SK-N-SH (cell line): ENCODE results near the gene TSEN15. TPM values are rescaled to one million over a fixed set of nuclear protein-coding genes. Genes with fewer than 3 reads are reported as not detected.

ENCODE experiments used
- CTCF ChIA-PET: fragments of 300-600, 350-600 bp; formaldehyde crosslinking; extraction: SDS; loops from one replicate; lab custom pipeline; 2021; lab: Yijun Ruan, JAX
- POLR2A ChIA-PET: fragments of 350-600 bp; sonication (Branson Sonifier 250); formaldehyde crosslinking; extraction: SDS; loops from one replicate; lab custom pipeline; 2020; ENCODE audit warnings: antibody characterized with exemption, inconsistent platforms; lab: Yijun Ruan, JAX
- DNase-seq: peaks from one replicate; pipeline ENCODE4 v3.0.0; 2012
- H2AFZ ChIP-seq: fragments of 200-600 bp; sonication (generic); 2 replicates; pipeline ENCODE4 v1.8.1; 2016; ENCODE audit warnings: antibody characterized with exemption, mild to moderate bottlenecking, low read depth
- H3F3A ChIP-seq: fragments of 200-600 bp; sonication (generic); replicated peaks from 2 replicates; pipeline ENCODE3; 2016; ENCODE audit warnings: antibody characterized with exemption, mild to moderate bottlenecking; ENCODE audit not compliant: insufficient read depth
- H3K27ac ChIP-seq, 2 experiments: fragments of 200-500 bp in 1 of 2; fragments of 200-600 bp in 1 of 2; sonication (Bioruptor generic) in 1 of 2; sonication (generic), shearing (Covaris generic) in 1 of 2; 2 replicates each; pipeline versions ENCODE4 v1.5.1 to v1.6.1; 2014 to 2016; ENCODE audit warnings: low read depth in 2 of 2, inconsistent platforms in 1 of 2, low read length in 1 of 2, mild to moderate bottlenecking in 1 of 2, mixed read lengths in 1 of 2
- H3K27me3 ChIP-seq: fragments of 200-600 bp; sonication (generic), shearing (Covaris generic); 2 replicates; pipeline ENCODE4 v1.6.1; 2016; ENCODE audit warnings: mixed run types; ENCODE audit not compliant: insufficient read depth
- H3K36me3 ChIP-seq, 2 experiments: fragments of 200-500 bp in 1 of 2; fragments of 200-600 bp in 1 of 2; sonication (Bioruptor generic) in 1 of 2; sonication (generic) in 1 of 2; replicated peaks in 1 of 2; 2 replicates each; pipeline versions ENCODE3 to v1.5.1; 2014 to 2016; ENCODE audit warnings: low read length in 1 of 2, mild to moderate bottlenecking in 1 of 2; ENCODE audit not compliant: insufficient read depth in 2 of 2, control insufficient read depth in 1 of 2
- H3K4me1 ChIP-seq, 2 experiments: fragments of 200-500 bp in 1 of 2; fragments of 200-600 bp in 1 of 2; sonication (Bioruptor generic) in 1 of 2; sonication (generic), shearing (Covaris generic) in 1 of 2; 2 replicates each; pipeline versions ENCODE4 v1.5.1 to v1.6.1; 2014 to 2016; ENCODE audit warnings: low read depth in 1 of 2, low read length in 1 of 2, mixed run types in 1 of 2; ENCODE audit not compliant: insufficient read depth in 2 of 2, control insufficient read depth in 1 of 2
- H3K4me2 ChIP-seq: fragments of 200-600 bp; sonication (generic), shearing (Covaris generic); 2 replicates; pipeline ENCODE4 v1.6.1; 2017; ENCODE audit warnings: mixed run types
- H3K4me3 ChIP-seq, 2 experiments: fragments of 200-500 bp in 1 of 2; fragments of 200-600 bp in 1 of 2; sonication (Bioruptor generic) in 1 of 2; sonication (generic), shearing (Covaris generic) in 1 of 2; 2 replicates each; pipeline versions ENCODE4 v1.5.1 to v1.8.1; 2014 to 2016; ENCODE audit warnings: low read depth in 2 of 2, inconsistent platforms in 1 of 2, low read length in 1 of 2, mild to moderate bottlenecking in 1 of 2, mixed read lengths in 1 of 2, moderate library complexity in 1 of 2
- H3K79me2 ChIP-seq: fragments of 200-600 bp; sonication (generic); 2 replicates; pipeline ENCODE4 v1.8.1; 2017; ENCODE audit warnings: mild to moderate bottlenecking; ENCODE audit not compliant: insufficient read depth
- H3K9ac ChIP-seq: fragments of 200-600 bp; sonication (generic); 2 replicates; pipeline ENCODE4 v1.6.1; 2017; ENCODE audit warnings: mixed run types
- H3K9me2 ChIP-seq: fragments of 200-600 bp; sonication (generic); 2 replicates; pipeline ENCODE4 v1.6.1; 2017; ENCODE audit warnings: mixed run types
- H3K9me3 ChIP-seq: fragments of 200-600 bp; sonication (generic); 2 replicates; pipeline ENCODE4 v1.6.1; 2017; ENCODE audit warnings: mixed run types, mild to moderate bottlenecking, moderate library complexity
- H4K20me1 ChIP-seq: fragments of 200-600 bp; sonication (generic); 2 replicates; pipeline ENCODE4 v1.6.1; 2017; ENCODE audit warnings: mild to moderate bottlenecking, mixed run types; ENCODE audit not compliant: insufficient read depth
- CHD2 ChIP-seq: fragments of 150-350 bp; IDR thresholded peaks from 2 replicates; pipeline ENCODE4 v1.6.1; 2018; ENCODE audit warnings: low read length; ENCODE audit not compliant: partially characterized antibody
- CTCF ChIP-seq: fragments of 200-600 bp; sonication (generic); IDR thresholded peaks from 2 replicates; pipeline ENCODE4 v1.6.1; 2017; ENCODE audit warnings: antibody characterized with exemption, mild to moderate bottlenecking, moderate library complexity
- ELF1 ChIP-seq: IDR thresholded peaks from 2 replicates; pipeline ENCODE4 v1.4.0; 2012
- EP300 ChIP-seq, 2 experiments: IDR thresholded peaks; 2 replicates each; pipeline versions ENCODE4 v1.4.0 to v1.6.1; 2012; ENCODE audit warnings: borderline replicate concordance in 1 of 2, low read depth in 1 of 2, low read length in 1 of 2
- EZH2phosphoT487 ChIP-seq: fragments of 200-600 bp; sonication (generic); IDR thresholded peaks from 2 replicates; pipeline ENCODE4 v1.6.1; 2017; ENCODE audit warnings: low read depth, mixed run types, mild to moderate bottlenecking, antibody characterized with exemption, moderate library complexity, borderline replicate concordance
- FOXJ3 ChIP-seq: sonication (generic); formaldehyde crosslinking; IDR thresholded peaks from 2 replicates; pipeline ENCODE4 v1.5.1; 2020; ENCODE audit warnings: mild to moderate bottlenecking, missing genetic modification reagents
- GABPA ChIP-seq: IDR thresholded peaks from 2 replicates; pipeline ENCODE4 v1.4.0; 2012; ENCODE audit warnings: low read depth, mild to moderate bottlenecking
- IRF3 ChIP-seq: fragments of 150-350 bp; IDR thresholded peaks from 2 replicates; pipeline ENCODE4 v1.6.1; 2016; ENCODE audit warnings: mild to moderate bottlenecking, low read depth, low read length
- JUND ChIP-seq: IDR thresholded peaks from 2 replicates; pipeline ENCODE4 v1.4.0; 2012
- MAX ChIP-seq: IDR thresholded peaks from 2 replicates; pipeline ENCODE4 v1.4.0; 2012; ENCODE audit warnings: low read depth
- NFIC ChIP-seq: IDR thresholded peaks from 2 replicates; pipeline ENCODE4 v1.4.0; 2012; ENCODE audit warnings: borderline replicate concordance
- POLR2AphosphoS5 ChIP-seq: IDR thresholded peaks from 2 replicates; pipeline ENCODE4 v1.6.1; 2012; ENCODE audit warnings: low read depth, low read length
- RAD21 ChIP-seq: IDR thresholded peaks from 2 replicates; pipeline ENCODE4 v1.6.1; 2012; ENCODE audit warnings: mild to moderate bottlenecking, low read length
- REST ChIP-seq: IDR thresholded peaks from 2 replicates; pipeline ENCODE4 v1.6.1; 2012; ENCODE audit warnings: mild to moderate bottlenecking, low read depth, low read length, moderate library complexity
- RFX5 ChIP-seq: IDR thresholded peaks from 2 replicates; pipeline ENCODE4 v1.6.1; 2012; ENCODE audit warnings: mild to moderate bottlenecking, improper control_type of control experiment, low read length
- SMC3 ChIP-seq: IDR thresholded peaks from 2 replicates; pipeline ENCODE4 v1.6.1; 2012; ENCODE audit warnings: low read depth, low read length, improper control_type of control experiment
- TAF1 ChIP-seq: IDR thresholded peaks from 2 replicates; pipeline ENCODE4 v1.6.1; 2012; ENCODE audit warnings: low read depth, mild to moderate bottlenecking, low read length, moderate library complexity, borderline replicate concordance
- USF1 ChIP-seq: IDR thresholded peaks from 2 replicates; pipeline ENCODE4 v1.4.0; 2012; ENCODE audit warnings: low read depth, borderline replicate concordance
- YY1 ChIP-seq: IDR thresholded peaks from 2 replicates; pipeline ENCODE4 v1.4.0; 2012; ENCODE audit warnings: low read depth, mild to moderate bottlenecking
- ZBTB33 ChIP-seq: IDR thresholded peaks from 2 replicates; pipeline ENCODE4 v1.4.0; 2012; ENCODE audit warnings: low read depth, borderline replicate concordance
- WGBS: methylation state at CpG from one replicate; pipeline ENCODE4 v1.1.6; 2017; ENCODE audit warnings: low lambda C conversion rate; 5-methylcytosine and 5-hydroxymethylcytosine counted together
- polyA plus RNA-seq, 3 experiments: library from polyadenylated mRNA; depleted of rRNA; stranded (reverse); fragments of >200 nt; gene quantifications; 2 replicates each; pipeline ENCODE4 v1.2.3, GENCODE V29; 2012

TSEN15 gene
- polyA plus RNA-seq, 1 of the 3 experiments (the other 2 are of a cell fraction), result 29.0 TPM

- no peak overlapping the region for H3K4me2 ChIP-seq
- no peak overlapping the region for H3K4me3 ChIP-seq
- 52% methylated on average over 2 of the region's 2 CpGs for WGBS
- H3K36me3 ChIP-seq, result no peaks in the 10 kb centered on the region
- no peak for DNase-seq
- H3K27me3 ChIP-seq, result no peaks in the 10 kb centered on the region
- H3K9me2 ChIP-seq, result no peaks in the 10 kb centered on the region
- ChIA-PET POLR2A (no interaction called here), CTCF (no interaction called here)
- H2AFZ ChIP-seq, result no peak overlapping the region
- TF ChIP-seq USF1, result no peak
- TF ChIP-seq POLR2AphosphoS5, result no peak
- TF ChIP-seq IRF3, result no peak
- TF ChIP-seq YY1, result no peak
- no peak for TF ChIP-seq ELF1
- no peak for TF ChIP-seq RFX5
- no peak for TF ChIP-seq CHD2
- TF ChIP-seq CTCF, result no peak
- no peak for TF ChIP-seq RAD21
- TF ChIP-seq MAX, result no peak
- no peak for TF ChIP-seq SMC3
- no peak for TF ChIP-seq GABPA
- no peak for TF ChIP-seq REST
- no peak for TF ChIP-seq TAF1
- no peak for TF ChIP-seq EP300 (IDR thresholded peaks at IDR 0.05; ENCODE audit: borderline replicate concordance in 1 of 2, low read depth in 1 of 2, low read length in 1 of 2)
- no peak for TF ChIP-seq EZH2phosphoT487
- no peak for TF ChIP-seq NFIC
- no peak for TF ChIP-seq JUND
- no peak for TF ChIP-seq FOXJ3 (CRISPR knock-in tag)
- no peak for TF ChIP-seq ZBTB33
- no peaks in the 10 kb centered on the region for H3K9me3 ChIP-seq
- H3K27ac ChIP-seq, result no peak overlapping the region
- H3F3A ChIP-seq, result no peaks in the 10 kb centered on the region
- no peak overlapping the region for H3K9ac ChIP-seq
- no peaks in the 10 kb centered on the region for H4K20me1 ChIP-seq
- peaks cover 23 to 36% of the 10 kb centered on the region in 2 experiments; a peak in 3 of 4 replicates for H3K4me1 ChIP-seq
- no peaks in the 10 kb centered on the region for H3K79me2 ChIP-seq
Measured at GRCh38 chr1:184018622-184019021, 32.9 kb upstream of the TSEN15 start.
